ENCODE results near the gene SYT7.

GRCh38 chr11:61505640-61506155 lies 75.2 kb downstream of the SYT7 start:
- TF ChIP-seq CTCF (IDR thresholded peaks at IDR 0.05): no peak
- TF ChIP-seq POLR2A (IDR thresholded peaks at IDR 0.05): no peak

All from thyroid gland (tissue), 4 donors.